GM19043 (cell line): ENCODE results near the gene WDR89.
"Not testable (repeated sequence)": the region's sequence is repeated elsewhere in the genome, so short reads cannot be mapped to it uniquely, and the experiment has no call there.

ENCODE experiments used
- ATAC-seq: cut with Tn5 transposase; IDR thresholded peaks from one replicate; pipeline ENCODE4 v1.9.1; 2021; ENCODE audit warnings: low read depth; ENCODE audit not compliant: unreplicated experiment

WDR89 gene

GRCh38 chr14:63603749-63604277, 37.9 kb downstream of the WDR89 start:
- no peak for ATAC-seq

- ATAC-seq, result no peak
Measured at GRCh38 chr14:63598807-63599206, 42.9 kb downstream of the WDR89 start.

- ATAC-seq, result no peak
Measured at GRCh38 chr14:63596998-63597658, 44.5 kb downstream of the WDR89 start.

- no peak for ATAC-seq
Measured at GRCh38 chr14:63594455-63595372, 47.0 kb downstream of the WDR89 start.

GRCh38 chr14:63583046-63583445, 58.6 kb downstream of the WDR89 start:
- not testable (repeated sequence) for ATAC-seq

GRCh38 chr14:63581491-63581890, 60.2 kb downstream of the WDR89 start:
- no peak for ATAC-seq

- no peak for ATAC-seq
Measured at GRCh38 chr14:63578300-63578699, 63.4 kb downstream of the WDR89 start.

- ATAC-seq, result no peak
Measured at GRCh38 chr14:63573581-63573980, 68.1 kb downstream of the WDR89 start.

GRCh38 chr14:63565448-63565847, 76.2 kb downstream of the WDR89 start:
- ATAC-seq, result no peak

- no peak for ATAC-seq
Measured at GRCh38 chr14:63564318-63564717, 77.4 kb downstream of the WDR89 start.

GRCh38 chr14:63563370-63564026, 78.2 kb downstream of the WDR89 start:
- no peak for ATAC-seq

GRCh38 chr14:63562405-63562804, 79.3 kb downstream of the WDR89 start:
- no peak for ATAC-seq

- no peak for ATAC-seq
Measured at GRCh38 chr14:63555572-63555971, 86.1 kb downstream of the WDR89 start.

GRCh38 chr14:63551332-63551731, 90.3 kb downstream of the WDR89 start:
- ATAC-seq, result no peak

GRCh38 chr14:63547798-63548335, 93.8 kb downstream of the WDR89 start:
- no peak for ATAC-seq
